HG03457 (cell line): ENCODE measurements around the gene COL25A1.
"Not testable (repeated sequence)": the region's sequence is repeated elsewhere in the genome, so short reads cannot be mapped to it uniquely, and the experiment has no call there.

Source experiments
- ATAC-seq: cut with Tn5 transposase; IDR thresholded peaks from one replicate; pipeline ENCODE4 v1.9.1; 2021; ENCODE audit warnings: moderate number of reproducible peaks; ENCODE audit not compliant: unreplicated experiment

The COL25A1 gene

GRCh38 chr4:109070677-109071076 is 231.8 kb downstream of the COL25A1 start:
- ATAC-seq, result not testable (repeated sequence)

- no peak for ATAC-seq
Measured at GRCh38 chr4:109067508-109068235, 234.8 kb downstream of the COL25A1 start.

GRCh38 chr4:109065006-109065405 is 237.5 kb downstream of the COL25A1 start:
- ATAC-seq, result no peak

- ATAC-seq, result no peak
Measured at GRCh38 chr4:109053257-109053656, 249.2 kb downstream of the COL25A1 start.

GRCh38 chr4:109052821-109053220 is 249.6 kb downstream of the COL25A1 start:
- no peak for ATAC-seq

- no peak for ATAC-seq
Measured at GRCh38 chr4:109051054-109051453, 251.4 kb downstream of the COL25A1 start.

GRCh38 chr4:109049926-109050325 is 252.5 kb downstream of the COL25A1 start:
- no peak for ATAC-seq

GRCh38 chr4:109046471-109047201 is 255.8 kb downstream of the COL25A1 start:
- no peak for ATAC-seq

GRCh38 chr4:109044431-109044830 is 258.0 kb downstream of the COL25A1 start:
- no peak for ATAC-seq

GRCh38 chr4:109043286-109043685 is 259.2 kb downstream of the COL25A1 start:
- ATAC-seq, result no peak

GRCh38 chr4:109041463-109042360 is 260.7 kb downstream of the COL25A1 start:
- no peak for ATAC-seq

GRCh38 chr4:109040441-109040840 is 262.0 kb downstream of the COL25A1 start:
- no peak for ATAC-seq

GRCh38 chr4:109037026-109037425 is 265.4 kb downstream of the COL25A1 start:
- no peak for ATAC-seq

- ATAC-seq, result no peak
Measured at GRCh38 chr4:109033993-109034392, 268.5 kb downstream of the COL25A1 start.

- ATAC-seq, result no peak
Measured at GRCh38 chr4:109032671-109033070, 269.8 kb downstream of the COL25A1 start.

- ATAC-seq, result no peak
Measured at GRCh38 chr4:109029987-109030386, 272.5 kb downstream of the COL25A1 start.

GRCh38 chr4:109027016-109027500 is 275.4 kb downstream of the COL25A1 start:
- ATAC-seq, result no peak

- ATAC-seq, result no peak
Measured at GRCh38 chr4:109026588-109026987, 275.9 kb downstream of the COL25A1 start.

- no peak for ATAC-seq
Measured at GRCh38 chr4:109025471-109026076, 276.9 kb downstream of the COL25A1 start.

- no peak for ATAC-seq
Measured at GRCh38 chr4:109022961-109023360, 279.5 kb downstream of the COL25A1 start.

GRCh38 chr4:109021630-109022029 is 280.8 kb downstream of the COL25A1 start:
- ATAC-seq, result not testable (repeated sequence)
